MCF 10A (cell line): Measurements from ENCODE around the gene RDH5. TPM values are rescaled to one million over a fixed set of nuclear protein-coding genes. Genes with fewer than 3 reads are reported as not detected.

Source experiments
- BruUV-seq: library from RNA; stranded (reverse); fragments of 400-500 nt; replicated peaks from 2 replicates; lab custom pipeline; 2021; lab: Mats Ljungman, UMichigan
- CTCF ChIA-PET: fragments of 300-600 bp; sonication (Branson Sonifier 250); formaldehyde crosslinking; extraction: SDS; loops from one replicate; lab custom pipeline; 2021; ENCODE audit warnings: antibody characterized with exemption, inconsistent platforms; lab: Yijun Ruan, JAX
- POLR2A ChIA-PET: fragments of 300-600, 350-650 bp; sonication (Branson Sonifier 250); formaldehyde crosslinking; extraction: SDS; loops from one replicate; lab custom pipeline; 2020; ENCODE audit warnings: antibody characterized with exemption, inconsistent platforms; lab: Yijun Ruan, JAX
- DNase-seq: peaks from one replicate; pipeline ENCODE4 v3.0.0-alpha.2; 2018; ENCODE audit not compliant: unreplicated experiment
- H3K27ac Mint-ChIP-seq: one replicate; pipeline ENCODE4 v1.8.0; 2022; ENCODE audit warnings: mild to moderate bottlenecking, low read depth, mixed read lengths; ENCODE audit not compliant: unreplicated experiment
- H3K27me3 Mint-ChIP-seq: one replicate; pipeline ENCODE4 v1.8.0; 2022; ENCODE audit warnings: mixed read lengths; ENCODE audit not compliant: insufficient read depth, unreplicated experiment
- H3K36me3 Mint-ChIP-seq: one replicate; pipeline ENCODE4 v1.8.0; 2022; ENCODE audit warnings: mild to moderate bottlenecking, moderate library complexity, mixed read lengths; ENCODE audit not compliant: insufficient read depth, unreplicated experiment
- H3K4me1 Mint-ChIP-seq: one replicate; pipeline ENCODE4 v1.8.0; 2022; ENCODE audit warnings: mixed read lengths; ENCODE audit not compliant: insufficient read depth, unreplicated experiment
- H3K4me3 Mint-ChIP-seq: one replicate; pipeline ENCODE4 v1.8.0; 2022; ENCODE audit warnings: mild to moderate bottlenecking, moderate library complexity, mixed read lengths; ENCODE audit not compliant: unreplicated experiment
- H3K9me3 Mint-ChIP-seq: one replicate; pipeline ENCODE4 v1.8.0; 2022; ENCODE audit warnings: mixed read lengths; ENCODE audit not compliant: unreplicated experiment
- CTCF ChIP-seq: fragments of 200-600 bp; IDR thresholded peaks from one replicate; pipeline ENCODE4 v1.8.0; 2022; ENCODE audit warnings: antibody characterized with exemption, mild to moderate bottlenecking; ENCODE audit not compliant: unreplicated experiment
- intact Hi-C: fragments of 100-400 bp; cut with micrococcal nuclease; formaldehyde crosslinking; loops from 2 replicates; pipeline ENCODE4 v1.14.1; 2022
- total RNA-seq: library from RNA; stranded (reverse); gene quantifications from 2 replicates; pipeline ENCODE4 v1.2.3, GENCODE V29; 2022

The RDH5 gene
- total RNA-seq, 1 experiment from 2014 or later, result 2.5 TPM

- peaks cover 12% of the 10 kb centered on the region for H3K27me3 Mint-ChIP-seq
- ChIA-PET POLR2A (interaction anchor here (0.6 to 3.5 kb wide), 10 partner anchors 8 to 378 kb away, joined by 3 to 41 read pairs (median 5); partner anchors contain the start of genes CD63, ORMDL2, SARNP and SUOX), CTCF (interaction anchor here (0.6 to 4.8 kb wide), 40 partner anchors 8 to 414 kb away, joined by 3 to 40 read pairs (median 6); partner anchors contain the start of genes CD63, MYL6B, ORMDL2 and SARNP)
- H3K36me3 Mint-ChIP-seq, result peaks cover 1% of the 10 kb centered on the region
- BruUV-seq, result no TSS peak
- H3K4me3 Mint-ChIP-seq, result no peak overlapping the region
- DNase-seq, result no peak
- TF ChIP-seq CTCF, result no peak
- peaks cover 34% of the 10 kb centered on the region for H3K4me1 Mint-ChIP-seq
- H3K27ac Mint-ChIP-seq, result peak overlapping the region; percentile 73
- intact Hi-C loops, result loop anchor here (1.0 to 10.0 kb wide), 8 partner anchors 57 to 550 kb away; partner anchors contain the start of genes NABP2 and RNF41
- no peaks in the 10 kb centered on the region for H3K9me3 Mint-ChIP-seq
Measured at GRCh38 chr12:55737581-55738122, 17.5 kb downstream of the RDH5 start.

GRCh38 chr12:55738123-55739024 lies 18.2 kb downstream of the RDH5 start:
- Mint-ChIP-seq H3K27ac (peak overlapping the region; percentile 73), H3K36me3 (no peaks in the 10 kb centered on the region), H3K4me1 (peaks cover 38% of the 10 kb centered on the region), H3K27me3 (peaks cover 17% of the 10 kb centered on the region), H3K9me3 (no peaks in the 10 kb centered on the region), H3K4me3 (peak overlapping the region; percentile 74)
- intact Hi-C loops, result loop anchor here (1.0 to 10.0 kb wide), 8 partner anchors 58 to 551 kb away; partner anchors contain the start of genes NABP2, RNF41, RPS26 and ZC3H10
- ChIA-PET CTCF (interaction anchor here (0.6 to 4.8 kb wide), 56 partner anchors 8 to 725 kb away, joined by 3 to 40 read pairs (median 4); partner anchors contain the start of genes CD63, DNAJC14, MYL6B and ORMDL2), POLR2A (interaction anchor here (0.6 to 3.5 kb wide), 24 partner anchors 9 to 424 kb away, joined by 3 to 41 read pairs (median 4); partner anchors contain the start of genes CD63, DGKA, DNAJC14 and MYL6)
- peak; percentile 78 for TF ChIP-seq CTCF
- peak; percentile 86 for DNase-seq
- no TSS peak for BruUV-seq

GRCh38 chr12:55739025-55739378 lies 18.8 kb downstream of the RDH5 start:
- ChIA-PET POLR2A (interaction anchor here (0.7 to 3.5 kb wide), 20 partner anchors 9 to 424 kb away, joined by 3 to 41 read pairs (median 5); partner anchors contain the start of genes CD63, DGKA, DNAJC14 and MYL6), CTCF (interaction anchor here (0.6 to 4.8 kb wide), 43 partner anchors 9 to 725 kb away, joined by 3 to 40 read pairs (median 6); partner anchors contain the start of genes CD63, DNAJC14, ORMDL2 and SARNP)
- H3K27ac Mint-ChIP-seq, result no peak overlapping the region
- TF ChIP-seq CTCF, result no peak
- no peak for DNase-seq
- no TSS peak for BruUV-seq
- H3K4me3 Mint-ChIP-seq, result peak overlapping the region; percentile 74
- intact Hi-C loops, result loop anchor here (1.0 to 10.0 kb wide), 7 partner anchors 58 to 552 kb away; partner anchors contain the start of genes NABP2, RNF41, RPS26 and ZC3H10
- no peaks in the 10 kb centered on the region for H3K9me3 Mint-ChIP-seq
- peaks cover 17% of the 10 kb centered on the region for H3K27me3 Mint-ChIP-seq
- no peaks in the 10 kb centered on the region for H3K36me3 Mint-ChIP-seq
- H3K4me1 Mint-ChIP-seq, result peaks cover 41% of the 10 kb centered on the region
